ENCODE results near the gene GNMT. TPM values are rescaled to one million over a fixed set of nuclear protein-coding genes. Genes with fewer than 3 reads are reported as not detected.

GNMT gene
- total RNA-seq, 1 donor from 2014 or later: 0.59 TPM

DNA sequence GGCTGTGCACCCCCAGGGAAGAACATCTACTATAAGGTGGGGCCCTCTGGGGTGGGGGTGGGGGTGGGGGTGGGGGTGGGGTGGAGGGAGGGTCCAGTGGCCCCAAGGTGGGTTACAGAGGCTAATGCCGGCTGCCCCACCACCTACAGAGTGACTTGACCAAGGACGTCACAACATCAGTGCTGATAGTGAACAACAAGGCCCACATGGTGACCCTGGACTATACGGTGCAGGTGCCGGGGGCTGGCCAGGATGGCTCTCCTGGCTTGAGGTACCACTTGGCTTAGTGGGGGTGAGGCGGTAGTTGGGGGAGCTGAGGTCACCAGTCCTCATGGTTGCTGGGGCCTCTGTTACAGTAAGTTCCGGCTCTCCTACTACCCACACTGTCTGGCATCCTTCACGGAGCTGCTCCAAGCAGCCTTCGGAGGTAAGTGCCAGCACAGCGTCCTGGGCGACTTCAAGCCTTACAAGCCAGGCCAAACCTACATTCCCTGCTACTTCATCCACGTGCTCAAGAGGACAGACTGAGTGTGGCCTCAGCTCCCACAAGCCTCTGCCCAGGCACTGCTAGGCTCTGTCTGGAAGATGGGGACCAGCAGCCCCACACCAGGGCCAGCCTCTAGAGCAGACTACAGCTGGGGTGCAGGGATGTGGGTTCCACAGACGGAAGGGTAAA is 2.8 kb downstream of the GNMT start:
- H3K9me3 Mint-ChIP-seq (ENCODE audit: unreplicated experiment): no peaks in the 10 kb centered on the region
- H3K27ac Mint-ChIP-seq (ENCODE audit: unreplicated experiment): no peak overlapping the region
- peaks cover 5% of the 10 kb centered on the region for H3K4me1 Mint-ChIP-seq (ENCODE audit: unreplicated experiment)
- DNase-seq (ENCODE audit: low spot score): no peak
- H3K36me3 Mint-ChIP-seq (ENCODE audit: low read depth, unreplicated experiment): peaks cover 19% of the 10 kb centered on the region
- peaks cover 10% of the 10 kb centered on the region for H3K27me3 Mint-ChIP-seq (ENCODE audit: unreplicated experiment)
- TF ChIP-seq, protein P1, sequence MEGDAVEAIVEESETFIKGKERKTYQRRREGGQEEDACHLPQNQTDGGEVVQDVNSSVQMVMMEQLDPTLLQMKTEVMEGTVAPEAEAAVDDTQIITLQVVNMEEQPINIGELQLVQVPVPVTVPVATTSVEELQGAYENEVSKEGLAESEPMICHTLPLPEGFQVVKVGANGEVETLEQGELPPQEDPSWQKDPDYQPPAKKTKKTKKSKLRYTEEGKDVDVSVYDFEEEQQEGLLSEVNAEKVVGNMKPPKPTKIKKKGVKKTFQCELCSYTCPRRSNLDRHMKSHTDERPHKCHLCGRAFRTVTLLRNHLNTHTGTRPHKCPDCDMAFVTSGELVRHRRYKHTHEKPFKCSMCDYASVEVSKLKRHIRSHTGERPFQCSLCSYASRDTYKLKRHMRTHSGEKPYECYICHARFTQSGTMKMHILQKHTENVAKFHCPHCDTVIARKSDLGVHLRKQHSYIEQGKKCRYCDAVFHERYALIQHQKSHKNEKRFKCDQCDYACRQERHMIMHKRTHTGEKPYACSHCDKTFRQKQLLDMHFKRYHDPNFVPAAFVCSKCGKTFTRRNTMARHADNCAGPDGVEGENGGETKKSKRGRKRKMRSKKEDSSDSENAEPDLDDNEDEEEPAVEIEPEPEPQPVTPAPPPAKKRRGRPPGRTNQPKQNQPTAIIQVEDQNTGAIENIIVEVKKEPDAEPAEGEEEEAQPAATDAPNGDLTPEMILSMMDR (IDR thresholded peaks at IDR 0.05; ENCODE audit: unreplicated experiment): no peak
- no peak overlapping the region for H3K4me3 Mint-ChIP-seq (ENCODE audit: unreplicated experiment)

DNA sequence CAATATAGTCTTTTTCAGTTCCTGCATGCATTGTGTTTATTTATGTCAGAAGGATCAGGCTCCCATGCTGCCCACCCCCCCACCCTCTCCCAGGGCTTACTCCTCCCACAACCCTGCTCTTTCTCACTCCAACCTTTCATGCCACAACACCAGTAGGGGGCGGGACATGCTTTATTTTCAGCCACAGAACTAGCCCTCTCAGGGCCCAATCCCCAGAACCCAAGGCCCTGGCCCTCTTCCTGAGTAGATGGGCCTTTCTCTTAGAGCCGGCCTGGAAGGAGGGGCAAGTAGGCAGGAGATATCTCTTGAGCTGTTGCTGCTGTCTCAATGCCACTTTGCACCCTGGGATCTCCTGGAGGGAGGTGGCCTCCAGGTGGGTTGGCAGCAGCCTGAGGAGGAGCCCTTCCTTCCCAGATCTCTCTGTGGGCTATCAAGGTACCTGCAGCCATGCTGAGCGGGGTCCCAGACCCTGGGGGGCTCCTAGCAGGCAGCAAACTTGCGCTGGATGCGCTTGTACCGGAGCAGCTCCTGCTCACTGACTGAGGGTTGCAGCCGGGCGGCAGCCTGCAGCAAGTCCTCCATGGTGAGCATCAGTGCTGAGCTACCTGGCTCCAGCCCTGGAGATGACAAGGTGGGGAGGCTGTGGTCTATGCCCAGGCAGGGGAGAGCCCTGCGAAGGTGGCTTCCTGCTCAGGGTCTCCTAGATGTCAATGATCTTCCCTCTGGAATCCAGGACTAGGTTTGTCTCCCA is 3.5 kb downstream of the GNMT start:
- Mint-ChIP-seq H3K27ac (ENCODE audit: unreplicated experiment) (no peak overlapping the region), H3K27me3 (ENCODE audit: unreplicated experiment) (peaks cover 10% of the 10 kb centered on the region), H3K9me3 (ENCODE audit: unreplicated experiment) (no peaks in the 10 kb centered on the region), H3K36me3 (ENCODE audit: low read depth, unreplicated experiment) (peaks cover 19% of the 10 kb centered on the region), H3K4me3 (ENCODE audit: unreplicated experiment) (no peak overlapping the region), H3K4me1 (ENCODE audit: unreplicated experiment) (peaks cover 5% of the 10 kb centered on the region)
- TF ChIP-seq, protein P1 (IDR thresholded peaks at IDR 0.05; ENCODE audit: unreplicated experiment): peak; percentile 39
- peak; percentile 62 for DNase-seq (ENCODE audit: low spot score)

DNA sequence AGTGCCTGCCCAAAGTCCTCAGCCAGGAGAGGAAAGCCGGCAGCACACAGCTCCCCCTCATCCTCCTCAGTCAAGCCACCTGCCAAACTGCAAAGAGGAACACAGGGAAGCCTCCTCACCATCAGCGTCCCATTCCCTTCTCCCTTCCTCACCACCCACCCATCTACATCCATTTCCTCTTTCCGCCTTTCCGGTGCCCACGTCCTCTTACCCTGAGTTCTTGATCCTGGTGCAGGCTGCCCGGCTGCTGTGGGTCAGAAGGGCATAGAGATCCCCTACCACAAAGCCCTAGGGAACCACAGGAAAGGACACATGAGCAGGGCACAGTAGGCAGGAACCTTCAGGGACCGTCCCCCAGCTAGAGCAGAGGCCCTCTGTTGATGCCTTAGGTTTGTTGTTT is 6.0 kb downstream of the GNMT start:
- no peak for DNase-seq (ENCODE audit: low spot score)
- TF ChIP-seq, protein P1 (IDR thresholded peaks at IDR 0.05; ENCODE audit: unreplicated experiment): no peak
- Mint-ChIP-seq H3K4me1 (ENCODE audit: unreplicated experiment) (peaks cover 1% of the 10 kb centered on the region), H3K27ac (ENCODE audit: unreplicated experiment) (no peak overlapping the region), H3K9me3 (ENCODE audit: unreplicated experiment) (no peaks in the 10 kb centered on the region), H3K36me3 (ENCODE audit: low read depth, unreplicated experiment) (peaks cover 19% of the 10 kb centered on the region), H3K4me3 (ENCODE audit: unreplicated experiment) (no peak overlapping the region), H3K27me3 (ENCODE audit: unreplicated experiment) (peaks cover 10% of the 10 kb centered on the region)

DNA sequence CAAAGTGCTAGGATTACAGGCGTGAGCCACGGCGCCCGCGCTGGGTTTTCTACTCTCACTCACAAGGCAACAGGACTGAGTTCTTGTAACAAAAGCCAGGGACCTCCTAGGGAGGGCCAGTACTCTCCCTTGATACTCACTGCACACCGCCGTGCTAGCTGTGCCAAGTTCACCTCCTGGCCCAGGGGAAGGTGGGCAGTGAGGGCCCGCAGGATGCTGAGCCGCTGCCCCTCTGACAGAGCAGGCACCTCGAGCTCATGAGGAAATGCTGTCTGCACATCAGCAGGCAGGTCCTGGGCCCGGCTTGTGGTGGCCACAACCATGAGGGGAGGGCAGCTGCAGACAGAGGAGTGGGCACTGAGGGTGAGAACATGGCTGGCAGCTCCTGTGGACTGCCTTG is 6.7 kb downstream of the GNMT start:
- DNase-seq (ENCODE audit: low spot score): no peak
- peaks cover 6% of the 10 kb centered on the region for H3K27me3 Mint-ChIP-seq (ENCODE audit: unreplicated experiment)
- no peak overlapping the region for H3K4me3 Mint-ChIP-seq (ENCODE audit: unreplicated experiment)
- H3K4me1 Mint-ChIP-seq (ENCODE audit: unreplicated experiment): peaks cover 3% of the 10 kb centered on the region
- no peaks in the 10 kb centered on the region for H3K9me3 Mint-ChIP-seq (ENCODE audit: unreplicated experiment)
- TF ChIP-seq, protein P1 (IDR thresholded peaks at IDR 0.05; ENCODE audit: unreplicated experiment): no peak
- peaks cover 13% of the 10 kb centered on the region for H3K36me3 Mint-ChIP-seq (ENCODE audit: low read depth, unreplicated experiment)
- H3K27ac Mint-ChIP-seq (ENCODE audit: unreplicated experiment): no peak overlapping the region

DNA sequence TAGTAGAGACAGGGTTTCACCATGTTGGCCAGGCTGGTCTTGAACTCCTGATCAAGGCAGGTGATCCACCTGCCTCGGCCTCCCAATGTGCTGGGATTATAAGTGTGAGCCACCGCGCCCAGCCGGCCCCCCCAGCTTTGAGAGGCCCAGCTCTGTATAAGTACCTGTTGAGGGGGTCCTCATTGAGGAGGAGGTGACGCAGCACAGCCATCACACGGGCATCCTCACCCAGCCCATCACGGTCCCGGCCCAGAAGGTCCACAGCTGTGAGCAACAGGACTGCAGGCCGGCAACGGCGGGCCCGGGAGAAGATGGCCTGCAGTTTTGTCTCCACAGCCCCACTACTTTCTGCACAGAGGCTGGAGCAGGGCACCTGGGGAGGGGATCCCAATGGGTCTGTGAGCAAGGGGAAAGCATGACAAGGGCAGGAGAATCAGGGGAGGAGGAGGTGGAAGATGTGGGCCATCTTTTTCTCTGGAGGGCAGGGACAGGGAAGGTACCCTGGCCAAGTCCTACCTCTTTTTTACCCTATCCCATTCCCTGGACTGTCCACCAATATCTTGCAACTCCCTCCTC is 7.7 kb downstream of the GNMT start:
- H3K4me1 Mint-ChIP-seq (ENCODE audit: unreplicated experiment): peaks cover 3% of the 10 kb centered on the region
- no peak overlapping the region for H3K4me3 Mint-ChIP-seq (ENCODE audit: unreplicated experiment)
- H3K9me3 Mint-ChIP-seq (ENCODE audit: unreplicated experiment): no peaks in the 10 kb centered on the region
- H3K27ac Mint-ChIP-seq (ENCODE audit: unreplicated experiment): no peak overlapping the region
- H3K27me3 Mint-ChIP-seq (ENCODE audit: unreplicated experiment): peaks cover 5% of the 10 kb centered on the region
- DNase-seq (ENCODE audit: low spot score): no peak
- H3K36me3 Mint-ChIP-seq (ENCODE audit: low read depth, unreplicated experiment): peaks cover 7% of the 10 kb centered on the region
- TF ChIP-seq, protein P1 (IDR thresholded peaks at IDR 0.05; ENCODE audit: unreplicated experiment): no peak

Data from endothelial cell (in vitro differentiated cells).